DND-41 (cell line): Measurements from ENCODE around the gene DOK6.

Experiments
- EZH2 ChIP-seq: IDR thresholded peaks from 3 replicates; pipeline ENCODE4 v1.6.1; 2012; ENCODE audit warnings: borderline replicate concordance, low read depth, mild to moderate bottlenecking, moderate library complexity, low read length, inconsistent platforms; ENCODE audit not compliant: severe bottlenecking
- TF ChIP-seq, protein P1 (sequence below): IDR thresholded peaks from 2 replicates; pipeline ENCODE4 v1.5.1; 2012; ENCODE audit warnings: borderline replicate concordance, low read length, moderate library complexity, mild to moderate bottlenecking; ENCODE audit not compliant: poor library complexity, severe bottlenecking; ENCODE audit errors: extremely low read depth

DNA sequence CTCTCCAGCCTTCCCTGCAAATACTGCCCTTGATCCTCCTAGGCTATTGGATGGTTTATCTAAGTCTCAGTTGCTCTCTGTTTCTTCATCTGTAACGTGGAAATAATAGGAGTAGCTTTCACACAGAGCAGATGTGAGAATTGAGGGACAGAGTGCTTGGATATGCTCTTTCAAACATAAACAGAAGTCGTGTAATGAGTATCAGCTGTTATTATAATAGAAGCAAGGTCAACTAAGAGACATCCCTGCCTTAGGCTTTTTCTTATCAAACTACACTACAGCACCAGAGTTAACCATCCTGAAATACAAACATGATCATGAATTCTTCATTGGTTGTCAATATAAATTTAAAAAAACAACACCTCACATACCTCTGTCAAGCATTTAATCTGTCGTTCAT lies 138.2 kb downstream of the DOK6 start:
- TF ChIP-seq, protein P1, sequence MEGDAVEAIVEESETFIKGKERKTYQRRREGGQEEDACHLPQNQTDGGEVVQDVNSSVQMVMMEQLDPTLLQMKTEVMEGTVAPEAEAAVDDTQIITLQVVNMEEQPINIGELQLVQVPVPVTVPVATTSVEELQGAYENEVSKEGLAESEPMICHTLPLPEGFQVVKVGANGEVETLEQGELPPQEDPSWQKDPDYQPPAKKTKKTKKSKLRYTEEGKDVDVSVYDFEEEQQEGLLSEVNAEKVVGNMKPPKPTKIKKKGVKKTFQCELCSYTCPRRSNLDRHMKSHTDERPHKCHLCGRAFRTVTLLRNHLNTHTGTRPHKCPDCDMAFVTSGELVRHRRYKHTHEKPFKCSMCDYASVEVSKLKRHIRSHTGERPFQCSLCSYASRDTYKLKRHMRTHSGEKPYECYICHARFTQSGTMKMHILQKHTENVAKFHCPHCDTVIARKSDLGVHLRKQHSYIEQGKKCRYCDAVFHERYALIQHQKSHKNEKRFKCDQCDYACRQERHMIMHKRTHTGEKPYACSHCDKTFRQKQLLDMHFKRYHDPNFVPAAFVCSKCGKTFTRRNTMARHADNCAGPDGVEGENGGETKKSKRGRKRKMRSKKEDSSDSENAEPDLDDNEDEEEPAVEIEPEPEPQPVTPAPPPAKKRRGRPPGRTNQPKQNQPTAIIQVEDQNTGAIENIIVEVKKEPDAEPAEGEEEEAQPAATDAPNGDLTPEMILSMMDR = no peak
- no peak for TF ChIP-seq EZH2
